Measurements from ENCODE around the gene SYCP2L. TPM values are rescaled to one million over a fixed set of nuclear protein-coding genes. Genes with fewer than 3 reads are reported as not detected.

SYCP2L gene
- total and polyA plus RNA-seq, 2 of the 8 experiments (the other 6 are each of a cell fraction or from before 2014, with no cell fraction given): 1.7 to 4.2 TPM

GRCh38 chr6:11016452-11016851 lies 129.6 kb downstream of the SYCP2L start:
- Histone ChIP-seq H3K14ac (ENCODE audit: insufficient read length) (no peak overlapping the region), H3K36me3 (ENCODE audit: control insufficient read depth in 2 of 4, insufficient read depth in 4 of 4, low read length in 3 of 4) (no peaks in the 10 kb centered on the region), H3K4ac (replicated peaks; ENCODE audit: insufficient read length, low read depth, low read length) (no peak overlapping the region), H3K4me1 (replicated peaks in 1 of 4; ENCODE audit: control insufficient read depth in 3 of 4, insufficient read depth in 4 of 4, low read length in 3 of 4) (no peaks in the 10 kb centered on the region), H3K9me3 (ENCODE audit: insufficient read depth in 2 of 2, low read depth in 1 of 2, low read length in 1 of 2) (no peaks in the 10 kb centered on the region), H3K56ac (replicated peaks; ENCODE audit: insufficient read length, low read depth, low read length) (no peak overlapping the region), H3K9ac (replicated peaks in 1 of 4; ENCODE audit: extremely low read depth in 1 of 4, low read depth in 3 of 4, low read length in 3 of 4) (no peak overlapping the region), H3K27me3 (replicated peaks in 1 of 4; ENCODE audit: control insufficient read depth in 3 of 4, extremely low read depth in 1 of 4, insufficient read depth in 3 of 4, low read length in 3 of 4) (no peaks in the 10 kb centered on the region; a peak in 1 of 7 replicates), H2BK120ac (replicated peaks; ENCODE audit: low read depth, low read length) (no peak overlapping the region), H3K79me1 (ENCODE audit: low read depth, low read length) (no peaks in the 10 kb centered on the region), H2BK12ac (ENCODE audit: low read depth, low read length) (no peak overlapping the region), H2BK5ac (ENCODE audit: low read depth, low read length) (no peak overlapping the region), H3K23me2 (ENCODE audit: low read depth, low read length) (no peaks in the 10 kb centered on the region), H3K27ac (ENCODE audit: low read depth, low read length) (no peak overlapping the region), H4K91ac (replicated peaks; ENCODE audit: insufficient read length, low read length) (no peak overlapping the region), H3K23ac (ENCODE audit: insufficient read length) (no peak overlapping the region), H4K5ac (ENCODE audit: insufficient read length, low read depth, low read length) (no peak overlapping the region), H3K4me3 (ENCODE audit: extremely low read depth in 1 of 4, insufficient read depth in 2 of 4, low read depth in 3 of 4, low read length in 4 of 4) (no peak overlapping the region), H4K20me1 (replicated peaks in 1 of 2; ENCODE audit: control insufficient read depth in 1 of 2, insufficient read depth in 2 of 2, low read length in 2 of 2) (no peaks in the 10 kb centered on the region), H3K79me2 (ENCODE audit: control insufficient read depth in 1 of 2, insufficient read depth in 2 of 2, low read length in 2 of 2) (no peaks in the 10 kb centered on the region), H2AK5ac (ENCODE audit: low read depth, low read length) (no peak overlapping the region), H4K8ac (ENCODE audit: extremely low read depth, insufficient read depth, low read length) (no peak overlapping the region), H2AFZ (ENCODE audit: low read length) (no peak overlapping the region), H3K18ac (ENCODE audit: extremely low read depth, low read length) (no peak overlapping the region), H2BK20ac (ENCODE audit: low read length) (no peak overlapping the region), H3K4me2 (ENCODE audit: insufficient read depth in 1 of 2, low read depth in 2 of 2, low read length in 2 of 2) (no peak overlapping the region), H2BK15ac (ENCODE audit: low read length) (no peak overlapping the region)
- ChIA-PET POLR2A (ENCODE audit: partially characterized antibody) (no interaction called here), CTCF (ENCODE audit: partially characterized antibody) (interaction anchor here (0.8 kb wide), 1 partner anchor 10 kb away, joined by 3 read pairs; no protein-coding TSS in a partner anchor)
- no peak for DNase-seq (ENCODE audit: low read depth in 1 of 2, low spot score in 2 of 2)
- FAIRE-seq: no peak
- WGBS, 2 experiments (ENCODE audit: extremely low coverage in 1 of 2, insufficient coverage in 1 of 2, insufficient read length in 1 of 2, insufficient replicate concordance in 2 of 2, low coverage in 1 of 2, low lambda C conversion rate in 2 of 2, missing lambda C conversion rate in 1 of 2): 33% methylated on average over 1 of the region's 1 CpG; no CpG with 5 or more reads in 1 of the 2 experiments
- no peak for TF ChIP-seq KDM4A (IDR thresholded peaks at IDR 0.05; ENCODE audit: low read depth, low read length, severe bottlenecking)
- no peak for TF ChIP-seq TBP (IDR thresholded peaks at IDR 0.05; ENCODE audit: low read depth, low read length)
- no peak for TF ChIP-seq TEAD4 (IDR thresholded peaks at IDR 0.05; ENCODE audit: low read depth, low read length)
- TF ChIP-seq SAP30 (IDR thresholded peaks at IDR 0.05; ENCODE audit: insufficient read depth, insufficient replicate concordance, low read length): no peak
- no peak for TF ChIP-seq TAF1 (IDR thresholded peaks at IDR 0.05; ENCODE audit: low read depth, low read length)
- no peak for TF ChIP-seq NANOG (IDR thresholded peaks at IDR 0.05; ENCODE audit: insufficient read depth, low read depth, low read length, poor library complexity, severe bottlenecking)
- TF ChIP-seq PHF8 (conservative IDR thresholded peaks at IDR 0.05; ENCODE audit: low read depth, low read length): no peak
